ENCODE results near the gene FCGR2B.
"Not testable (repeated sequence)": the region's sequence is repeated elsewhere in the genome, so short reads cannot be mapped to it uniquely, and the experiment has no call there.

FCGR2B gene

DNA sequence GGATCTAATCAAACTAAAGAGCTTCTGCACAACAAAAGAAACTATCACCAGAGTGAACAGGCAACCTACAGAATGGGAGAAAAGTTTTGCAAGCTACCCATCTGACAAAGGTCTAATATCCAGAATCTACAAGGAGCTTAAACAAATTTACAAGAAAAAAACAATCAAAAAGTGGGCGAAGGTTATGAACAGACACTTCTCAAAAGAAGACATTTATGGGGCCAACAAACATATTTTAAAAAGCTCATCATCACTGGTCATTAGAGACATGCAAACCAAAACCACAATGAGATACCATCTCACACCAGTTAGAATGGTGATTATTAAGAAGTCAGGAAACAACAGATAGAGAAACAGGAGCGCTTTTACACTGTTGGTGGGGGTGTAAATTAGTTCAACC, 35.4 kb downstream of the FCGR2B start:
- FAIRE-seq; DNase-seq (ENCODE audit: low spot score): not testable (repeated sequence)

DNA sequence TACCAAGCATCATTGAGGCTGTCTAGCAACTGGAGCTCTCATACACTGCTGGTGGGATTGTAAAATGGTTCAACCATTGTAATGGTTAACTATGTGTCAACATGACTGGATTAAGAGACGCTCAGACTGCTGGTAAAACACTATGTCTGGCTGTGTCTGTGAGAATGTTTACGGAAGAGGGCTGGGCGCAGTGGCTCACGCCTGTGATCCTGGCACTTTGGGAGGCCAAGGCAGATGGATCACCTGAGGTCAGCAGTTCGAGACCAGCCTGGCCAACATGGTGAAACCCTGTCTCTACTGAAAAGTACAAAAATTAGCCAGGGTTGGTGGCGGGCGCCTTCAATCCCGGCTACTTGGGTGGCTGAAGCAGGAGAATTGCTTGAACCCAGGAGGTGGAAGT, 39.3 kb downstream of the FCGR2B start:
- FAIRE-seq (no peak), DNase-seq (ENCODE audit: low spot score) (no peak)

DNA sequence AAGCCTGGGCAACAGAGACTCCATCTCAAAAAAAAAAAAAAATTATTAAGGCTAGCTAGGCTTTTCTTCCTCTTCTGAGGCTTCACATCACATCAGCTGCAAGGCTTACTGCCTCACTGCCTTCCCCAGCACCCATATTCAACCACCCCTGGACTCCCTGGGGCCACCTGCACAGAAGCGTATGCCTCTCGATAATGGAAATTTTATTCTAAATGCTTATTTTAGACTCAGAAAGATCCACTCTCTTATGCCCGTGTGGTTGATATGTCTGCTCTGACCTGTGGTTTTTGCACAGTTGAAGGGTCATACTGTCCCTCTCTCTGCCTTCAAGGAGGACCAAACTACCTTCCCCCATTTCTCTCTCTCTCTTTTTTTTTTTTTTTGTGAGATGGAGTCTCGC, 42.6 kb downstream of the FCGR2B start:
- no peak for FAIRE-seq
- no peak for DNase-seq (ENCODE audit: low spot score)

DNA sequence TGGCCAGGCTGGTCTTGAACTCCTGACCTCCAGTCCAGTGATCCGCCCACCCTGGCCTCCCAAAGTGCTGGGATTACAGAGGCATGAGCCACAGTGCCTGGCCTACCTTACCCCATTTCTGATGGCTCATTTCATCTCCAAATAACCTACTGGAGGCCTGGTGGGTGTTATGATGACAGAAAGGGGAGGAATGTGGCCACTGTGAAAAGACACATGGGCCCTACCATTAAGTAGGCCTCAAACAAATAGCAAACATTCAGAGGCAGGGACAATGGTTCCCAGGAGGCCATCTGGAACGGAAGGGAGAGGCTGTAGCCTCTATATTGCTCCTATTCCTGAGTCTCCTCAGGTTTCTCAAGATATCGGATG, 43.2 kb downstream of the FCGR2B start:
- DNase-seq (ENCODE audit: low spot score) (no peak), FAIRE-seq (no peak)

DNA sequence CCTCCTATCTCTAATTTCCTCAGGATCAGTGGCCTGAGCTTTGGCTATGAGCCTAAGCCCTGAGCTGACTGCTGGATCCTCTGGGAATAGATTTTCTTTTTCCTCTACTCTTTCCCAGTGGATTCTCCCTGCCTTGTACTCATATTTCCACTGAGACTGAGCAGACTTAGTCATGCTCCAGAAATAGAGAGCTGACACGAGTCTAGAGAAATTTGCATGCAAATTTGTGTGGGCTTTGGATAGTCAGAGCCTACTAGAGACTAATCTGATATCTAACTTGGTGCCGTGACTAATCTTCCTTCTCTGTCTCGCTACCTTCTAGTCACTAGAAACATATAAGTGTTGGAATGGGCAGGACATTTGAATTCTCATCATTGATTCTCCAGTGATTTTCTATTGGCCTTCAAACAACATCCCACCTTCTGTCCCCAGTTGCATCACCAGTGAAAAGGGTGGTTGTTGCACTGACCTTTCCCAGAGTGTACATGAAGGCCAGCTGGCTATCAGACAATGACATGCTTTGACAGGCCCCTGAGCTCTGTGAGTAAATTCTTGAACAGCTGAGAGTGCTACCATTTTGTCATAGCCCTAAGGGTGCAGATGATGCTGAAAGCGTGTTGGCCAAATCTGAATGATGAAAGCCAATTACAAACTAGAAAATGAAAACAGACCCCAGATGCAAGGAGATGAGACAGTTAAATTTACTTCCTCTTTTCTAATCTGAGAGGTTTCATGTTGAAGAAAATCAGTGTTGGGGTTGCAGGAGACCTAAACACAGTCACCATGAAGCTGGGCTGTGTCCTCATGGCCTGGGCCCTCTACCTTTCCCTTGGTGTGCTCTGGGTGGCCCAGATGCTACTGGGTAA, 43.8 kb downstream of the FCGR2B start, which contains the start of gene FCRLA:
Gene FCRLA (plus strand): TSS at position 748 of the 866 bp plus-strand sequence. CDS start 36 bp downstream, at position 784.
- peak; percentile 41 for DNase-seq (ENCODE audit: low spot score)
- FAIRE-seq, result no peak

DNA sequence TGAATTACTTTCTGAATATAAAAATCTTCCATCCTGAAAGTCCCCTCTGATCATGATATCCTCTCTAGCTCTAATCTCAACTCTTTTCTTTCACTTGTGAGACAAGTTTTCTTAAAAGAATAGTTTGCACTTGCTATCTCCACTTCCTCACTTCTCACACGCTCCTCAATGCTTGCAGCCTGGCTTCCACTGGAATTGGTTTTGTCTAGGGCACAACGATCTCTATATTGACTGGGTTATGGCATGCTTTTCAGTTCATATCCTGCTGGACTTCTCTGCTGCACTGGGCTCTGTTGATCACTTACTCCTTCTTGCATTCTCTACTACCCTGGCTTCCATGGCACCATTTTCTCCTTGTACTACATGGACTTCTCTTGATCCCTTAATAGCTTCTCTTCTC, 44.6 kb downstream of the FCGR2B start:
- no peak for DNase-seq (ENCODE audit: low spot score)
- no peak for FAIRE-seq

DNA sequence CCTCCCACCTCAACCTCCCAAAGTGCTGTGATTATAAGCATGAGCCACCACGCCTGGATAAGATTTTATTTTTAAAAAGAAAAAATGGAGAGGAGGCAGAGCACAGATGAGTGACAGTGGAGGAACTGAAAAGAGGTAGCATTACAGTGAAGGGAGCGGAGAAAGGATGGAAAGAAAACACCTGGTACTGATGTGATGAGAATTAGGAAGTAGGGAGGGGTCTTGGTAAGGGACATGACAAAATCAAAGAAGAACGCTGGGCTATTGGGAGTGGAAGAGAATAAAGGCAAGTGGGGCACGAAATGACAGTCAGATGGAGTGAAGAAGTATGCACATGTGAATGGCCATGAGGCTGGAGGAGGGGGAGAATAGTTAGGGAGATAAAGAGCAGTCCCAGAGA, 46.4 kb downstream of the FCGR2B start:
- FAIRE-seq, result no peak
- no peak for DNase-seq (ENCODE audit: low spot score)

DNA sequence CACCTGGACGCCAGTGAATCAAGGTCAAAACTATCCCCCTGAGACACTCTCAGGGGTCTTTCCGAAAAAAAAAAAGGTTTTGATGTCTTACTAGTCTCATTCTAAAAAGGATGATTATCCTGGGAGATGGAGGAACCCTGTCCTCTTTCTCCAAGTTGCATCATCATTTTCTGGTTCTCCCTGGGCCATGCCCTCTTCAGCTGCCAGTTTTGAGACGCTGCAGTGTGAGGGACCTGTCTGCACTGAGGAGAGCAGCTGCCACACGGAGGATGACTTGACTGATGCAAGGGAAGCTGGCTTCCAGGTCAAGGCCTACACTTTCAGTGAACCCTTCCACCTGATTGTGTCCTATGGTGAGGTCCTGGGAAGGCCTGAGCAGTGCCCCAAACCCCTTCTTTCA, 47.6 kb downstream of the FCGR2B start:
- DNase-seq (ENCODE audit: low spot score) (no peak), FAIRE-seq (no peak)

DNA sequence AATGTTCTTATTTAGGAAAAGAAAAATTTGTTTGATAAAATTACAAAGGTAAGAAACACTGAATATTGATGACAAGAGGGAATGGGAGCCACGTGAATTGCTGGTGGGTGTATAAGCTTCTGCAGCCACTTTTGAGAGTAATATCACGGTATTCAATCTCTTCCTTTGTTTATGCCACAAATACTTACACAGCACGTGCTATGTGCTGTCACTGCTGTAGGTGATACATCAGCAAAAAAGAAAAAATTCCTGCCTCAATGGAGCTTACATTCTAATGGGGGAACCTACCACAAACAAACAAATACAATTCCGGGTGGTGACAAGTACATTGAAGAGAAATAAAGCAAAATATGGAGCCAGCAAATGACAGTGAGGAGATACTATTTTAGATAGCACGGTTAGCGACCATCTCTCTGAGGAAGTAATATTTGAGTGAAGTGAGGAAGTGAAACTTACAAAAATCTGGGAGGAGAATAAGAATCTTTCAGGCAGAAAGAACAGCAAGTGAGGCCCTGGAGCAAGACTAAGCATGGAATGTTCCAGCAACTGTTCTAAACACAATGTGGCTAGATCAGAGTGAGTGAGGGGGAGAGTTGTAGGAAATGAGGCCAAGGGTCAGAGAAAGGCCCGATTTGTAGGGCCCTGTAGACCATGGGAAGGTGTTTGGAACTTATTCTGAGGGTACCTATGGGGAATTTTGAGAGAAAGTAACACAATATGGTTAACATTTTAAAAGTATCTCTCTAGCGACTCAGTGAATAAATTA, 55.8 kb downstream of the FCGR2B start:
- FAIRE-seq (no peak), DNase-seq (ENCODE audit: low spot score) (no peak)

DNA sequence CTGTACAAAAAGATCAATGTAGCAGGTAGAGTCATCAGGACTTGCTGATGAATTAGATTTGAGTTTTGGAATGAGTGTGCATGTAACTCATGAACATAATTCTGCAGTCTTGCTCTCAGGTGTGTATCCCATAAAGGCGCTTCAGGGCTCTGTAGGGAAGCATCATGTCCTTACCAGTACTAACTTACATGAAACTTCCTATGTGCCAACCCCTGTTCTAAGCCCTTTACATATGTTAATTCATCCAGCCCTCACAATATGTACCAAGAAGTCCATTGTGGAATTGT, 56.3 kb downstream of the FCGR2B start:
- DNase-seq (ENCODE audit: low spot score) (no peak), FAIRE-seq (no peak)

DNA sequence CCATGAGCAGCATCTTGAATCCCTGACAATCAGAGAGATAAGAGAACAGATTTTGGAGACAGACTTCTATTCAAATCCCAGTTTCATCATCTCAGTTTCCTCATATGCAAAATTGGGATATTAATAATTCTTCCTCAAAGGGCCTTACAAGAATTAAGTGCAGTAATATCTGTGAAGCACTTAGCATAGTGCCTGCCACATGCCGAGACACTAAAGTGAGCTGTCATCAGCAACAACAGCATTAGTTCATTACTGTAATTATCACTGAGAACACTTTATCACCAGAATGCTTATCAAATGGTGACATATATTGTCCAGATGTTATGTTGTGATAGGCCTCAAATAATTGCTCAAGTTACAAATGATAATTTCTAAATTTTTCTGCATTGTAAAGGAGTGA, 57.5 kb downstream of the FCGR2B start:
- DNase-seq (ENCODE audit: low spot score), result no peak
- no peak for FAIRE-seq

DNA sequence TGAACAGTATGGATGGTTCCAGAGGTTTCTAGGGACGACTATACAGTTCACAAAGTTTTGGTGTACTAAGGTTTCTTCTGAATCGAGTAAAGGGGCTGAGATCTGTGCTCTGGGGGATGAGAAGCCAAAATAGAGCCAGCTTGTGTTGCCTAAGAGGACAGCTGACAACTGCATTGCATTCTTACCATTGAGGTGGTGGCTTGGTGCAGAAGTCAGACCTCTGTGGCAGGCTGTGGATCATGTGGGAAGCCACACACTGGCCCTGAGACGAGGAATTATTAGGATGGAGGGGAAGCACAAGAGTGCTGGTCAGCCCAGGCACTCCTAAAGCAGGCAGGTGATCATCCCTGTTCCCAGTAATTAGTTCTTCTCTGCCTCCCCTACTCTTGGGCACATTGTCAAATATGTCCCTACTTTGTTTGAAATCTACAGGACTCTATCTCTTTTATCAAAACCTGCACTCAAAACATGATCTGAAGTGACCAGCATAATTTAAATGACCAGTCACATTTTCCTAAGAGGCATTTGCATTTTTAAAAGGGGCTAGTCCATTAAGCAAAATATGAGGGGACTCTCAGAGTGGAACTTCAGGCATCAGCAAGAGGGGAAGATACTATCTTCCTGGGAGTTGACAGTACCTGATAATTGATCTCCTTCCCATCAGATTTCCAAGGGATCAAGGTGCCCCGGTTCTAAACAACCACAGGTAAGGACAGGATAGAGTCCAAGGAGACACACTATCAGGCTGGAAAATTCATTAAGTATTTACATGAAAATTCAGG, 58.2 kb downstream of the FCGR2B start, which contains the start of gene FCRLB:
Gene FCRLB (plus strand): TSS at position 589 of the 782 bp plus-strand sequence. CDS start 1,129 bp downstream, outside the sequence.
- FAIRE-seq (no peak), DNase-seq (ENCODE audit: low spot score) (no peak)

DNA sequence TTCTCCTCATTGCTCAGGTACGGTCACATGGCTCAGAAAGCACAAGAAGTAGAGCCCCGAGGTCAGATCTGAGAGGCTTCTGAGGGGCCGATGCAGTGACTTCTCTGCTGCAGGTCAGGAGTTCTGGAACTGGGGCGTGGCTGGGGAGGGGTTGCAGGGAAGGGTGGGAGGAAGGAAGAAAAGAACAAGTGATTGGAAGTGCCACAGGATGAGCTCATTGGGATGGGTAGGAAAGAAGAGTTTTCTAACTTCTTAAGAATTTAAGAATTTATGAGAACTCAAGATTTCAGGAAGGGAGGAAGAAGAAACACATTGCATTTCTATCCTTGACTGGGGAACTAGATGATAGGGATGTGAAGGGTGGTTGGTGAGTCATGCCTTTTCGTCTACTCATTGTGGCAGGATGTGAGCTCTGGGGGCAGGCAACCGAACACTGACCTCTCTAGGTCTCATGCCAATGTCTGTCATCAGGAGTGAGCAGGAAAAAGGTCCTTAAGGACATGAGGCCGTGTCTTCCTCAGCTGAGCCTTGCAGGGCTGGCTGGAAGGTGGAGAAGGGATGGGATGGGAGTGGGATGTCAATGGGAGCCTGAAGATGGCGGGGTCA, 58.9 kb downstream of the FCGR2B start:
- FAIRE-seq (no peak), DNase-seq (ENCODE audit: low spot score) (peak; percentile 72)

DNA sequence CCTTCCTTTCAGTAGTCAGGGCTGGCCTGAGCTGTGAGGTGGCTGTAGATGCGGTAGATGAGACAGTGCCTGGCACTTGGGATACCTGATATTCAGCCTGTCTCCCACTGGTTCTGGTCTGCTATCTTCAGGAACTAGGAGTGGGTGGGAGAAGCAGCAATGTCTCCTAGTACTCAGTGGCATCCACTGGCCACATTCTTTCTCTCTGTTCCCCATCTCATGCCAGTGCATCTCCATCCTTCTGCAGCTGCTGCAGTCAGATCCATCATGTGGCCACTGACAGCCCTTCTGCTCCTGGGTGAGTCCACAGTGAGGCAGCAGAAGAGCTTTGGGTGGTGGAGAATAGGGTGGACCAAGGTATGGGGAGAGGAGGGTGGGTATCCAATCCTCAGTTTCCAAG, 59.5 kb downstream of the FCGR2B start:
- no peak for DNase-seq (ENCODE audit: low spot score)
- FAIRE-seq, result no peak

DNA sequence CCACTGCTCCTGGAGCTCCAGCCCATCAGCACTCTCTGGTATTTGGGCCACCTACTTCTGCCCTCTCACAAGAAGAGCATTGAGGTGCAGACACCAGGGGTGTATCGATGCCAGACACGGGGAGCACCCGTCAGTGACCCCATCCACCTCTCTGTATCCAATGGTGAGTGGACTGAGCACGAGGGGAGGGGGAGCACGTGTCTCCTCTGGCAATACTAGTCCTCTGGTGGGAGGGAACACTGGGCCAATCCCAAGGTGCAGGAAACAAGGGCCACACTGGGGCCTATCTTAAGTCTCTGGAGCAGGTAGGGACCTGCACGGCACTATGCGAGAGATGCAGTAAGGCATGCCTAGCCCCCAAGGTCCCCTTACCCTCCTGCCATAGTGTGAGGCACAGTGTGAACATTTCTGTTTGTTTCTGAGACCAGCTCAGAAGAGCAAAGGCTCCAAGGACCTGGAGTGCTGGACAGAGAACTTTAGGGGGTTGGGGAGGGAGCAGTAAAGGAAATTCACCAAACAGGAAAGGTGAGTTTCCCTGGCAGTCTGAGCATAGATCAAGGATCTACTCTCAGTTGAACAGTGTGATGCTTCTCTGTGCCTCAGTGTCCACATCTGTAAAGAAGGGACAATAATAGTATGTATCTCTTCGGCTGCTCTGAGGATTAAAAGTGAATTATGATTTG, 60.7 kb downstream of the FCGR2B start:
- FAIRE-seq (no peak), DNase-seq (ENCODE audit: low spot score) (no peak)

DNA sequence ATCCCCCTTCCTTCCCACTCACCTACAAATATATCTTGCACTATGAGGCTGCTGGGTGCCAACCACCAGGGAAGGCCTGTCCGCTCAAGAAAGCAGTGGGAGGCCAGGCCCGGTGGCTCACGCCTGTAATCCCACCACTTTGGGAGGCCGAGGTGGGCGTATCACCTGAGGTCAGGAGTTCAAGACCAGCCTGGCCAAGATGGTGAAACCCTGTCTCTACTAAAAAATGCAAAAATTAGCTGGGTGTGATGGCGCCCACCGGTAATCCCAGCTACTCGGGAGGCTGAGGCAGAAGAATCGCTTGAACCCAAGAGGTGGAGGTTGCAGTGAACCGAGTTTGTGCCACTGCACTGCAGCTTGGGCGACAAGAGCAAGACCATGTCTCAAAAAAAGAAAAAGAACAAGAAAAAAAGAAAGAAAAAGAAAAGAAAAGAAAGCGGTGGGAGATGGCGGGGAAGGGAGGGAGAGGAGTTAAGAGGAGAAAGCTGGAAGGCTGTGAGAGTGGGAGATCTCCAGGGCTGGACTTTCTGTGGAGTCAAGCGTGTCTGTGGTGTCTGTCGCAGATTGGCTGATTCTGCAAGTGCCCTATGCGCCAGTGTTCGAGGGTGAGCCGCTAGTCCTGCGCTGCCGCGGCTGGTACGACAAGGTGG, 62.4 kb downstream of the FCGR2B start:
- not testable (repeated sequence) for FAIRE-seq; DNase-seq (ENCODE audit: low spot score)

DNA sequence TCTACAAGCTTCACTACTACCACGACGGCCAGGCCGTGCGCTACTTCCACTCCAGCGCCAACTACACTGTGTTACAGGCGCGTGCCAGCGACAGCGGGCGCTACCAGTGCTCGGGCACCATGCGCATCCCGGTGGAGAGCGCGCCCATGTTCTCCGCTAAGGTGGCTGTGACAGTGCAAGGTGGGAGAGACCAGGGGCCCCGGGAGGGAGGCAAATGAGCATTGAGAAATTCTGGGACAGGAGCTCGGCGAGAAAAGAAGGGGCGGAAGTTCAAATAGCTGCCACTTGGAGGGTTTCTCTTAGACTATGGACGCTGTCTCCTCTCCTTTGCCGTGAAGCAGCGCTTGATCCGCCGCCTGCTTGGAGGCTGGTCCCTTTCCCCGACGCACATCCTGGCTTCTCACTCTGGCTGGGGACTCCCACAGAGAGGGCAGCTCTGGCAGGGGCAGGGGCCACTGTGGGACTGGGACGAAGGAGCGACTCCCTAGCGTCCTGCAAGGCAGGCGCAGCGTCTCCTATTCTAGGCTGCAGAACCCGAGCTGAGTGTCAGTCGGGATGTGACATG, 63.0 kb downstream of the FCGR2B start:
- DNase-seq (ENCODE audit: low spot score), result peak; percentile 40

DNA sequence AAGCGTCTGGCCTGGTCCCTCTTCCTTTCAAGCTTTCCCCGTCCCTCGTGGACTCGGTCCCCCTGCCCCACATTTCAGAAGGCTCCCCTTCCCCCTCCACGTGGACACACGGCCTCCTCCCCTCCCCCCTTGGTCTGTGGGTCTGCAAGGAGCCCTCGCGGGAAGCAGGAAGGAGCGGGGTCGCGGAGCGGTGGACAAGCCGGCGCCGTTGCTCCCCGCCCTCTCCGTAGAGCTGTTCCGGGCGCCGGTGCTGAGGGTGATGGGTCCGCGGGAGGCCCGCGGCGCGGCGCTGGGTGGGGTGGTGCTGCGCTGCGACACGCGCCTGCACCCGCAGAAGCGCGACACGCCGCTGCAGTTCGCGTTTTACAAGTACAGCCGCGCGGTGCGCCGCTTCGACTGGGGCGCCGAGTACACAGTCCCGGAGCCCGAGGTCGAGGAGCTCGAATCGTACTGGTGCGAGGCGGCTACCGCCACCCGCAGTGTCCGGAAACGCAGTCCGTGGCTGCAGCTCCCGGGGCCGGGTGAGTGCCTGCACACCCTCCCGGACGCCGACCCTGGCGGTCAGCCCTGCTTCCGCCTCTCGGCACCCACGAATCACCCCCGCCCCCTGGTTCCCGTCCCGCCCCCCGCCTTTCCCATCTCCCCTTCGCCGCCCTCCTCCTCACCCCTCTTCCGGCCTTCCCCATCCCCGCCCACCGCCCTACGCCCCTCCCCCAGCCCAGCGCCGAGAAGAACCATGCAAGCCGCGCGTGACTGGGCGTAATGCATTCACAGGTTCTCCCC, 63.7 kb downstream of the FCGR2B start:
- FAIRE-seq (no peak), DNase-seq (ENCODE audit: low spot score) (peak; percentile 85)

More for the DNA sequence above, 63.0 kb downstream of the FCGR2B start:
- FAIRE-seq, result no peak

DNA sequence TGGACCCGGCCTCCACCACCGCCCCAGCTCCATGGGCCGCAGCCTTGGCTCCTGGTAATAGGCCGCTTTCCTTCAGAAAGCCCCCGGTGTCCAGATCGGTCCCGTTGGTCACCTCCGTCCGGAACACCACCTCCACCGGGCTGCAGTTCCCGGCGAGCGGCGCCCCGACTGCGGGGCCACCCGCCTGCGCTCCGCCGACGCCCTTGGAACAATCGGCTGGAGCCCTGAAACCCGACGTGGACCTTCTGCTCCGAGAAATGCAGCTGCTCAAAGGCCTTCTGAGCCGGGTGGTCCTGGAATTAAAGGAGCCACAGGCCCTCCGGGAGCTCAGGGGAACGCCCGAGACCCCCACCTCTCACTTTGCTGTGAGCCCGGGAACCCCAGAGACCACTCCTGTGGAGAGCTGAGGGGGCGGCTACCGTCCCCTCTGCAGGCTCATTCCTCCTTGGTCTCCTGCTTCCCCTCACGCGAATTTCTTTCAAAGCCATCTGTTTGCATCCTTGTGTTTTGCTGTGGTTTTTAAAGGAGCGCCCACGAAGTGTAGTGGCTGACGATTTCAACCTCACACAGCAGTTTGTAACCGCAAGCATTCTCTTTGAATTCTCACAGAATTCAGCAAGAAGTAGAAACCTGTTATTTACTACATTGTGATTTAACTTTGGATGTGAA, 64.4 kb downstream of the FCGR2B start:
- DNase-seq (ENCODE audit: low spot score), result peak; percentile 11
- FAIRE-seq, result no peak

Data from urothelium cell line (cell line).